Islet precursor cell (in vitro differentiated cells): Measurements from ENCODE around the gene MST1.

Experiments used
- DNase-seq: peaks from one replicate; pipeline ENCODE4 v3.0.0-alpha.2; 2018

MST1 gene

DNA sequence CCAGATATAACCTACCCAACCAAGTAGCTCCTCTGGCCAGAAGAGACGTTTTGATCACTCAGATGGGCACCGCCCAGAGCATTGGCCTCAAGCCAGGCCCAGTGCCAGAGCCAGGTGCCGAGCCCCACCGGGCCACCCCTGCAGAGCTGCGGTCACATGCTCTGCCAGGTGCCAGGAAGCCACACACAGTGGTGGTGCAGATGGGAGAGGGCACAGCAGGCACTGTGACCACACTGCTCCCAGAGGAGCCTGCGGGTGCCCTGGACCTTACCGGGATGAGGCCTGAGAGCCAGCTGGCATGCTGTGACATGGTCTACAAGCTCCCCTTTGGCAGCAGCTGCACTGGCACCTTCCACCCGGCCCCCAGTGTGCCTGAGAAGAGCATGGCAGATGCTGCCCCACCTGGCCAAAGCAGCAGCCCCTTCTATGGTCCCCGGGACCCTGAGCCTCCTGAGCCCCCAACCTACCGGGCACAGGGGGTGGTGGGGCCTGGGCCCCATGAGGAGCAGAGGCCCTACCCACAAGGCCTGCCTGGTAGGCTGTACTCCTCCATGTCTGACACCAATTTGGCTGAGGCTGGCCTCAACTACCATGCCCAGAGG is 34.2 kb downstream of the MST1 start:
- no peak for DNase-seq

DNA sequence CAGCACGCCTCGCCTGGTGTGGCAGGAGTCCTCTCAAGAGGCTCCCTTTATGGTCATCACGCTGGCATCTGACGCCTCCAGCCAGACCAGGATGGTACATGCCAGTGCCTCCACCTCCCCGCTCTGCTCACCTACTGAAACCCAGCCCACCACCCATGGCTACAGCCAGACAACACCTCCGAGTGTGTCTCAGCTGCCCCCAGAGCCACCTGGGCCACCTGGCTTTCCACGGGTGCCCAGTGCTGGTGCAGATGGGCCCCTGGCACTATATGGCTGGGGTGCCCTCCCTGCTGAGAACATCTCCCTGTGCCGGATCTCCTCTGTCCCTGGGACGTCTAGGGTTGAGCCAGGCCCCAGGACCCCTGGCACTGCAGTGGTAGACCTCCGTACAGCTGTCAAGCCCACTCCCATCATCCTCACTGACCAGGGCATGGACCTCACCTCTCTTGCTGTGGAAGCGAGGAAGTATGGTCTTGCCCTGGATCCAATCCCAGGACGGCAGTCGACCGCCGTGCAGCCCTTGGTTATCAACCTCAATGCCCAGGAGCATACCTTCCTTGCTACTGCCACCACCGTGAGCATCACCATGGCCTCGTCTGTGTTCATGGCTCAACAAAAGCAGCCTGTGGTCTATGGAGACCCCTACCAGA is 35.0 kb downstream of the MST1 start:
- no peak for DNase-seq

DNA sequence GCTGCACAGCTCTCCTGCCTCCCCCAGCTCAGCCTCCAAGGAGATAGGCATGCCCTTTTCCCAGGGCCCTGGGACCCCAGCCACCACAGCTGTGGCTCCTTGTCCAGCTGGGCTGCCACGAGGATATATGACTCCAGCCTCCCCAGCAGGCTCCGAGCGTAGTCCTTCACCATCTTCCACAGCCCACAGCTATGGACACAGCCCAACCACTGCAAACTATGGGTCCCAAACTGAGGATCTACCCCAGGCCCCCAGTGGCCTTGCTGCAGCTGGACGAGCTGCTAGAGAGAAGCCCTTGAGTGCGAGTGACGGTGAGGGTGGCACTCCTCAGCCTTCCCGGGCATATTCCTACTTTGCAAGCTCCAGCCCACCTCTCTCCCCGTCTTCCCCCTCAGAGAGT is 35.7 kb downstream of the MST1 start:
- DNase-seq, result no peak

DNA sequence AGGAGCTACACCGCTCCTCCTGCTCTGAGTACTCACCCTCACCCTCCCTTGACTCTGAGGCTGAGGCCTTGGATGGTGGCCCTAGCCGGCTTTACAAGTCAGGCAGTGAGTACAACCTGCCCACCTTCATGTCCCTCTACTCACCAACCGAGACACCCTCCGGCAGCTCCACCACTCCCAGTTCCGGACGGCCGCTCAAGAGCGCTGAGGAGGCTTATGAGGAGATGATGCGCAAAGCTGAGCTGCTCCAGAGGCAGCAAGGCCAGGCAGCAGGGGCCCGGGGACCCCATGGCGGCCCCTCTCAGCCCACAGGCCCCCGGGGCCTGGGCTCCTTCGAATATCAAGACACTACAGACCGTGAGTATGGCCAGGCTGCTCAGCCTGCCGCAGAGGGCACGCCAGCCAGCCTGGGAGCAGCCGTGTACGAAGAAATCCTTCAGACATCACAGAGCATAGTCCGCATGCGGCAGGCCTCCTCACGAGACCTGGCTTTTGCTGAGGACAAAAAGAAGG is 36.3 kb downstream of the MST1 start:
- no peak for DNase-seq

DNA sequence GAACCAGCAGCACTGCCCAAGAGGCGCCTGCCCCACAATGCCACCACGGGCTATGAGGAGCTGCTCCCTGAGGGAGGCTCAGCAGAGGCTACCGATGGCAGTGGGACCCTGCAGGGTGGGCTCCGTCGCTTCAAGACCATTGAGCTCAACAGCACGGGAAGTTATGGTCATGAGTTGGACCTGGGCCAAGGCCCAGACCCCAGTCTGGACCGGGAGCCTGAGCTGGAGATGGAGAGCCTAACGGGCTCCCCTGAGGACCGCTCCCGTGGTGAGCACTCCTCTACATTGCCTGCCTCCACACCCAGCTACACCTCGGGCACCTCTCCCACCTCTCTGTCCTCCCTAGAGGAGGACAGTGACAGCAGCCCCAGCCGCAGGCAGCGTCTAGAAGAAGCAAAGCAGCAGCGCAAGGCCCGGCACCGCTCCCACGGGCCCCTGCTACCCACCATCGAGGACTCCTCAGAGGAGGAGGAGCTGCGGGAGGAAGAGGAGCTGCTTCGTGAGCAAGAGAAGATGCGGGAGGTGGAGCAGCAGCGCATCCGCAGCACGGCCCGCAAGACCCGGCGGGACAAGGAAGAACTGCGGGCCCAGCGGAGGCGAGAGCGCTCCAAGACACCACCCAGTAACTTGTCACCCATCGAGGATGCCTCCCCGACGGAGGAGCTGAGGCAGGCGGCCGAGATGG is 36.9 kb downstream of the MST1 start:
- no peak for DNase-seq

DNA sequence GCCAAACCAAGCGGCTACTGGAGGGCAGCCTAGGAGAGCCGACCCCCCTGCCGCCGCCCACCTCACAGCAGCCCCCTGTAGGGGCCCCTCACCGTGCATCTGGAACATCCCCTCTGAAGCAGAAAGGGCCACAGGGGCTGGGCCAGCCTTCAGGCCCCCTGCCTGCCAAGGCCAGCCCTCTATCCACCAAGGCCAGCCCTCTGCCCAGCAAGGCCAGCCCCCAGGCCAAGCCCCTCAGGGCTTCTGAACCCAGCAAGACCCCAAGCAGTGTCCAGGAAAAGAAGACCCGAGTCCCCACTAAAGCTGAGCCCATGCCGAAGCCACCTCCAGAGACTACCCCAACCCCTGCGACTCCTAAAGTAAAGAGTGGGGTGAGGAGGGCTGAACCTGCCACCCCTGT is 38.6 kb downstream of the MST1 start:
- no peak for DNase-seq

DNA sequence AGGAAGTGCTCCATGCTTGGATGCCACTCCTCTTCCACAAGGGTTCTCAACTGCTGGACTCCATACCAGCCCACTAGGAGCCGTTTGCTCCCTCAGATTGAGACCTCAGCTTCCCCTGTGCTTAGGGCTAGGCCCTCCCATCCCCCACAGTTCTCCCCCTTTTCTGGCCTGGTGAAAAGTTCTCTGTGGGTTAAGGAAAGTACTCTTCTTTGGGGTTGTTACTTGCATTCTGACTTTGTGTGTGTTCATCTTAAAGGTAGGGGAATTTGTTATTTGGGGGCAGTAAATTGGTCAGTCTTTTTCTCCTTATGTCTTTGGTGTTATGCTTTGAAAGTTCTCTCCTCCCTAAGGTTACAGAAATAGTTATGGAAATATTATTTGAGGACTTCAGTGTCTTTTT is 39.1 kb downstream of the MST1 start:
- DNase-seq, result no peak

DNA sequence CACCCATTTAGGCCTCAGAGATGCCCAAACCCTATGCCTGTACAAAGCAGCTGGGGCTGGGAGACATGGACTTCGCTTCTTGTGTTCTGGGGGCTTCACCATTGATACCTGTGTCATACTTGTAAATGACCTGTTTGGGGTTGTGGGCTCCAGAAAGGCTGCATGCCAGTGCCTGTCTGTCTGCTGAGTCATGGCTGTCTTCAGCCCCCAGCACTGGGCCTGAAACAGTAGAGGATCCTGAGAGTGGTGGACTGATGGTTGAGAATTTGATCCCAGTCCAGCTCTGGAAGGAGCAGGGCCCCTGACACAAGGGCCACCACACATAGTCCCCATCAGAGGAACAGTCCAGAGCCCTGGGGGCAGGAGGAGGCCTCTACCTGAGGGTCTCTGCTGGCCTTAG is 39.7 kb downstream of the MST1 start:
- DNase-seq, result peak; percentile 72

DNA sequence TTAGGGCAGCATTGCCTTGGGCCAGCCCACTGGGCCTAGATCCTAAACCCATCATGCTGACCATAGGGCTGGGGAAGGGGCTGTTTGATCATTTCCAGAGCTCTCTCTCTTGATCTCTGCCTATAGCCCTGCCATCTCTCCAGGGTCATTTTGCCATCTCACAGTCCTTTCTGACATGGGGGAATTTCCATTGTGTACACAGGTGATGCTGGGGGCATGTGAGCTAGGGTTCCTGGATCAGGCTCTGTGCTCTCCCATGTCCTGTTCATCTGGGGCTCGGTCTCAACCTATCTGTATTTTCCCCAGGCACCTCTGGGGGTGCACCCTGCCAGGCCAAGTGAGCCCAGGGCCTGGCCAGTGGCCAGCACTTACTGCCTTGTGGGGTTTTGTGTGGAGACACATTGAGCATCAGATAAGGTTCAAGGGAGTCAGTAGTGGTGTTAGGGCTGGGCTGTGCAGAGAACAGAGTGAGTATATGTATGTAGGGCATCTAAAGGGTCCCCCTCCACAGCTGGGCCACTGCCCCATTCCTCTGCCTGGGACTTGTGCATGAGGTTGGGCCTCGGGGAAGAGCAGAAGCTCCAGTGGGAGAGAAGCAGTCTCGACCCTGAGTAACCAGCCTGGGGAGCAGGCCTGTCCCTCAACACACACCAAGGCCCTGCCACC is 40.8 kb downstream of the MST1 start:
- no peak for DNase-seq

DNA sequence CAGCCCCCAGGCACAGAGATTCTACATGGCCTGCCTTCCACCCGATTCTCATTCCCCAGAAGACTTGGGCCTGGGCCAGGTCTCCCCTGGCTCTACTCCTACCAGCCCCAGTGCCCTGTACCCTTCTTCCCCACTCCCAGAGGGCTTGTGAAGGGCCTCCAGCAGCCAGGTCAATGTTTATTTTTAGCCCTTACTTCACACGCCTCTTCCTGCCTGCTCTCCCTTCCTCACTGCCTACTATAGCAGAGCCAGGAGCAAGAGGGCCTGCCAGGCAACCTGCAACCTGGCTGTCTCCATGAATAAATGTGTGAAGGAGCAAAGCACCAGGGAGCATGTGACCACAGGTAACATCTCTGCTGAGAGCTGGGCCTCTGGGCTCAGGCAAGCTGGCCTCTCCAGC is 41.5 kb downstream of the MST1 start:
- DNase-seq, result no peak

DNA sequence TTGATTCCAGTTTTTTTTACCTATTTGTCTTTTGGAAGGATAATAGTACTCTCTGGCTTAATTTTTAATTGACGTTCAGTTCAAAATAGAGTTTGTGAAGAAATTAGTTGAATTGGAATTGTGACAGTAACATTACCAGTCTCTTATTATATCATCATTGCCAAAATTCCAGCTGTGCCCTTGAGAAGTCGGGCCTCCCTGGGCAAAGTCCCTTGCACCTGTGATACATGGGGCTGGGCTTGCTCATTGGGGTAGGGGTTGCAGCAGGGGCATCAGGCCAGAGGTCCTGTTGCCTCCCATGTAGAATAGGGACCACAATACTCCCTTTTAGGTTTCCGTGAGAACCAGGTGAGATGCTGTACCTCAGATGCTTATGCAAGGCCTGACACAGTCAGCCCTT is 43.0 kb downstream of the MST1 start:
- no peak for DNase-seq

DNA sequence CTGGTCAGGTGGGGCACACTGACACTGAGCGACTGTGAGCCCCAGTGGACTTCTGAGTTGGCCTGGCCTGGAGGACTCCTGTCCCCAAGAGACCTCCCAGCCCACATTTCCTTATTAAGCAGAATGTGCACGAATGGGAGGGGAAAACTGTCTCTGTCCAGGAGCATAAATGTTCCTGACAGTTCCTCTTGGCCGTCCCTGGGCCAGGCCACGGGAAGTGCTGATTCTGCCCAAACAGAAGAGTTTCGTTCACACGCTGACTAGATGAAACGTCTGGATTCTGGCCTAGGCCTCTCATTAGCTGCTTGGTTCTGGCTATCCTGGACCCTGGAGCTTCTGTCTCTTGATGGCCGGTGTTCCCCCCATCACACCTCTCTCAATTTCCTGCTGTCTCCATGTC is 44.6 kb downstream of the MST1 start:
- DNase-seq, result no peak

DNA sequence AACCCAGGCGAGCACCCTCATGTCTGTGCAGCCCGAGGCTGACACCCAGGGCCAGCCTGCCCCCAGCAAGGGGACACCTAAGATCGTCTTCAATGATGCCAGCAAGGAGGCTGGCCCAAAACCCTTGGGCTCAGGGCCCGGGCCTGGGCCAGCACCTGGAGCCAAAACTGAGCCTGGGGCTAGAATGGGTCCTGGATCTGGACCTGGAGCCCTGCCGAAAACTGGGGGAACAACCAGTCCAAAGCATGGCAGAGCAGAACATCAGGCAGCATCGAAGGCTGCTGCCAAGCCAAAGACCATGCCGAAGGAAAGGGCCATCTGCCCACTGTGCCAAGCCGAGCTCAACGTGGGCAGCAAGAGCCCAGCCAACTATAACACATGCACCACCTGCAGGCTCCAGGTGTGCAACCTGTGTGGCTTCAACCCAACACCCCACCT is 46.5 kb downstream of the MST1 start:
- DNase-seq, result no peak

DNA sequence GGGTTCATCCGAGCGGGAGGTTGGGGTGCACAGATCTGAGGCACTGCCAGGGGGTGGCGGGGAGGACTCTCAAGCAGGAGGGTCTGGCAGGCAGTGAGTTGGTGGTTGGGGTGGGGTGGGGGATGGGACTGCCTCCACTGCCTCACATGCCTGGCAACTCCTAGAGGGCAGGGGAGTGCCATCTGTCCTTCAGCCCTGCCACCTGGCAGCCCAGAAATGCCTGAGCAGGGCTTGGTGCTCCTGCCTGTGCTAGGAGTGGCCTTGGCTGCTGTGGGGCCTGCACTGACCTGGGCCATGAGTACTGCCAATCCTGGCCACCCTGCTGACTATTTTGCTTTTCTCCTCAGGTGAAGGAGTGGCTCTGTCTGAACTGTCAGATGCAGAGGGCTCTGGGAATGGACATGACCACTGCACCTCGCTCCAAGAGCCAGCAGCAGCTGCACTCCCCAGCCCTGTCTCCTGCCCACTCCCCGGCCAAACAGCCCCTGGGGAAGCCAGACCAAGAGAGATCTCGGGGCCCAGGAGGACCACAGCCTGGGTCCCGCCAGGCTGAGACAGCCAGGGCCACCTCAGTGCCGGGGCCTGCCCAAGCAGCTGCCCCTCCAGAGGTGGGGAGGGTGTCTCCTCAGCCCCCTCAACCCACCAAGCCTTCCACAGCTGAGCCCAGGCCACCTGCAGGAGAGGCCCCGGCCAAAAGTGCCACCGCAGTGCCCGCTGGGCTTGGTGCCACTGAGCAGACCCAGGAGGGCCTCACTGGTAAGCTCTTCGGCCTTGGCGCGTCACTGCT is 47.2 kb downstream of the MST1 start:
- no peak for DNase-seq

DNA sequence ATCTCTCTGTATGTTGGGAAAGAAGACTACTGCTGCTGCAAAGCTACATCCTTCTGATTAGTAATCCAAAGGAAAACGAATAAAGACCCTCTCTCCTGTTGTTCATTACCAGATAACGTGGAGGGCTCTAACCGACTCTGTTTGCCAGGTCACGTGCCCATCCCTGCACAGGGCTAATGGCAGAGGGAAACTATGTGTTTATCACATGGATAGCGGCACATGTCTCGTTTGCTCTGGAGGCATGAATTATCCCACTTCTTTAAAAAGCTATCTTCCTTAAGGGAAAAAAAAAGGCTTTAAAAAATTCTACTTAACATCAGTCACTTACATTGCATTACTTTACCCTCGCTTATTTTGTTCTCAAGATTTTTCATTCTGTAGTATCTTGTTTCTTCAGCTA is 48.0 kb downstream of the MST1 start:
- no peak for DNase-seq

DNA sequence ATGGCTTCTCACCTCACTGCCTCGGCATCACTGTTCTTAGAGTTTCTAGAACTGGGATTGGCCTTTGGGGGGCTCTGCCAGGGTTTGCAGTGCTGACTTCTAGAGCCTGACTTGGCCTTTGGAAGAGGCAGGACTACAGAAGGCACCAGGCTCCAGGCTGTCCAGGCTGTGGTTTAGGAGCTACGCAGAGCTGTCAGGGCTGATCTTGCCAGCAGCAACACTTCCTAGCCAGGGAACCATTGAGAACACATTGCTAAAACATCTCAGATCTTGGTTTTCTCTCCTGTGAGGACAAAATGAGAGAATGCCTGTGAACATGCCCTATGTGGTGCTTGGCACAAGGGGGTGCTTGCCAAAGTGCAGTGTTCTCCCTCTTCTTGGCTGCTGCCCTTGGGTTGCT is 49.7 kb downstream of the MST1 start:
- DNase-seq, result no peak

DNA sequence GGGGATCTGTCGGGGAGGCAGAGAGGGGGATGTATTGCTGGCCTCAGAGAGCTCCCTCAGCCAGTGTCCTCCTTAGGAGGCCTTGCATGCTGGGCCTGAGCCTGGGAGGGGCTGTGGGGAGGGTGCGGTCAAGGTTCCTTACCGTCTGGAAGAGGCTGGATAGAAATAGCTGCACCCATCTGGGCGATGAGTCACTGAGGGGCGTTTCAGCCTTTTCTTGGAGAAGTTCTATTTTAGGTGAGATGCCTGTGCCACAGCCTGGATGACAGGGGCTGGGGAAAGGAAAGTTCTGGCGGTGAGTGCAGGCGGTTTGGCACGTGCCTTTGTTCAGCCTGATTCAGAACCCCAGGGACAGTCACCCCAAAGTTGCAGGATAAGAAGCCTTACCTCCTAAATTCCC is 50.8 kb downstream of the MST1 start:
- DNase-seq, result peak; percentile 82

DNA sequence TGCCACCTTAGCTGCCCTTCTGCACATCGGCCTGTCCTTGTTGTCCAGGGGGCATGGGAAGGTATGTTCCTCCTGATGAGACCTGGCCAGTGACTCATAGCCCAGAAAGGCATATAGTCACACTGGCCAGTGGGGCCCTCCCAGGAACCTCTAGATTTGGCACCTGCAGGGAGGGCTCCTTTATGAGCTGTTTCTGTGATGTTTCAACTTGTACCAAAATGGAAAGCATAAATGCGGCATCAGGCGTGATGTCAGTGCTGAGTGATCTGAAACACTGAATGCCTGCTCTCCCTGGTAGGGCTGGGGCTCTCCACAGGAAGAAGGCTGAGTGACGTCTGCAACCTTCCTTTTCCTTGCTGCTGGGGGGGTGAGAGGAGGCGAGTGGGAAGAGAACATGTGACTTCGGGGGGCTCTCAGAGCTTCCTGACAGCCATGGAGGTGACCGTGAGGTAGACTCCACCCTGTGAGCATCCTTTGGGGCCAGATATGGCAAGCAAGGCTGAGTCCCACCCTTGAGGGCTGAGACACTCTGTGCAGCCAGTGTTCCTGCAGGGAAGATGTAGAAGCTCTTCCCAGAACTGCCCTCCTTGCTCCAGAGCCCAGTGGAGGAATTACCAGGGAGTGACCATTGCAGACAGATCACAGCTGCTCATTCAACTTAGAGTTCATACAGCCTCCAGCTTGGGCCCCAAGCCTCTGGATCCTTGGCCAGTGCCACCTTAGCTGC is 52.2 kb downstream of the MST1 start:
- DNase-seq, result no peak

DNA sequence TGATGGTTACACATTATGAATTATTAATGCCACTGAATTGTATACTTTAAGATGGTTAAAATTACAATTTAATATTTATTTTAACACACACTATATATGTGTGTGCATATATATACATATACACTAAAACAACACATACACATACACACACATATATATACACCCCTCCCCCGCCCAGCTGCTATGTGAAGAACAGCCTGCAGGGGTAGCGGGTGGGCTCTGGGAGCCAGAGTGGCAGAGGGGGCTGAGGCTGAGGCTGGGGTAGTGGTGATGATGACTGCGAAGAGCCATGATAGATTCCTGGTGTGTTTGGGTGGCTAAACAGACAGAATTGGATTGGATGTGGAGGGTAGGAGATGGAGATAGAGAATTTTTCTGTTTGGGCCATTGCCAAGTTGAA is 54.5 kb downstream of the MST1 start:
- no peak for DNase-seq
